Measurements from ENCODE around the gene RARRES1.

RARRES1 gene

GRCh38 chr3:158742871-158743663, 10.8 kb upstream of the RARRES1 start:
- ChIA-PET CTCF (interaction anchor here (1.6 kb wide), 1 partner anchor 15 kb away, joined by 7 read pairs; no protein-coding TSS in a partner anchor), POLR2A (no interaction called here)
- TF ChIP-seq GLI2 (tag by site-specific recombination; IDR thresholded peaks at IDR 0.05; ENCODE audit: borderline replicate concordance, low read depth) (no peak), ZNF768 (tag by site-specific recombination; IDR thresholded peaks at IDR 0.05) (no peak), ZFP3 (tag by site-specific recombination; IDR thresholded peaks at IDR 0.05; ENCODE audit: low read depth) (no peak)
- H3K36me3 ChIP-seq (ENCODE audit: control insufficient read depth in 2 of 2, insufficient read depth in 1 of 2, low read length in 2 of 2) = peaks cover 0 to 2% of the 10 kb centered on the region in 2 experiments; a peak in 1 of 3 replicates
- H3K4me3 ChIP-seq (ENCODE audit: low read depth, low read length) = no peak overlapping the region
- no peaks in the 10 kb centered on the region for H3K4me1 ChIP-seq (ENCODE audit: control insufficient read depth, insufficient read depth, low read length)
- H3K9me3 ChIP-seq (ENCODE audit: control insufficient read depth, insufficient read depth, low read depth, low read length) = no peaks in the 10 kb centered on the region
- no peak overlapping the region for H3K27ac ChIP-seq (ENCODE audit: extremely low read depth, low read depth, low read length)

GRCh38 chr3:158739661-158740060, 7.4 kb upstream of the RARRES1 start:
- no peaks in the 10 kb centered on the region for H3K4me1 ChIP-seq (ENCODE audit: control insufficient read depth, insufficient read depth, low read length)
- TF ChIP-seq ZNF707 (tag by site-specific recombination; IDR thresholded peaks at IDR 0.05) (no peak), ZNF560 (tag by site-specific recombination; IDR thresholded peaks at IDR 0.05; ENCODE audit: borderline replicate concordance) (no peak), ZNF184 (tag by site-specific recombination; IDR thresholded peaks at IDR 0.05) (no peak), SCRT1 (tag by site-specific recombination; IDR thresholded peaks at IDR 0.05; ENCODE audit: borderline replicate concordance) (no peak)
- peaks cover 0 to 2% of the 10 kb centered on the region in 2 experiments; a peak in 1 of 3 replicates for H3K36me3 ChIP-seq (ENCODE audit: control insufficient read depth in 2 of 2, insufficient read depth in 1 of 2, low read length in 2 of 2)
- no peak overlapping the region for H3K4me3 ChIP-seq (ENCODE audit: low read depth, low read length)
- no peak overlapping the region for H3K27ac ChIP-seq (ENCODE audit: extremely low read depth, low read depth, low read length)
- H3K9me3 ChIP-seq (ENCODE audit: control insufficient read depth, insufficient read depth, low read depth, low read length) = no peaks in the 10 kb centered on the region
- ChIA-PET CTCF (no interaction called here), POLR2A (no interaction called here)

- POLR2A ChIA-PET = no interaction called here
- TF ChIP-seq ZBTB20 (tag by site-specific recombination; IDR thresholded peaks at IDR 0.05) = no peak
- no peak for TF ChIP-seq PRDM1 (tag by site-specific recombination; IDR thresholded peaks at IDR 0.05)
- TF ChIP-seq ZBTB48 (tag by site-specific recombination; IDR thresholded peaks at IDR 0.05) = no peak
- TF ChIP-seq ZNF416 (tag by site-specific recombination; IDR thresholded peaks at IDR 0.05) = no peak
- TF ChIP-seq ZNF24 (tag by site-specific recombination; IDR thresholded peaks at IDR 0.05) = no peak
- no peak for TF ChIP-seq ZBTB44 (tag by site-specific recombination; IDR thresholded peaks at IDR 0.05)
- no peak for TF ChIP-seq ZSCAN4 (tag by site-specific recombination; IDR thresholded peaks at IDR 0.05)
- TF ChIP-seq ZNF660 (tag by site-specific recombination; IDR thresholded peaks at IDR 0.05) = no peak
- no peak for TF ChIP-seq ZNF37A (tag by site-specific recombination; IDR thresholded peaks at IDR 0.05)
- TF ChIP-seq GLIS1 (tag by site-specific recombination; IDR thresholded peaks at IDR 0.05) = no peak
- no peak for TF ChIP-seq ZNF202 (tag by site-specific recombination; IDR thresholded peaks at IDR 0.05; ENCODE audit: borderline replicate concordance)
- no peak for TF ChIP-seq ZNF121 (tag by site-specific recombination; IDR thresholded peaks at IDR 0.05)
- TF ChIP-seq ZNF654 (tag by site-specific recombination; IDR thresholded peaks at IDR 0.05; ENCODE audit: low read depth) = no peak
- H3K27ac ChIP-seq (ENCODE audit: extremely low read depth, low read depth, low read length) = no peak overlapping the region
- peaks cover 0 to 2% of the 10 kb centered on the region in 2 experiments; a peak in 1 of 3 replicates for H3K36me3 ChIP-seq (ENCODE audit: control insufficient read depth in 2 of 2, insufficient read depth in 1 of 2, low read length in 2 of 2)
- CTCF ChIA-PET = no interaction called here
- no peak overlapping the region for H3K4me3 ChIP-seq (ENCODE audit: low read depth, low read length)
- no peaks in the 10 kb centered on the region for H3K4me1 ChIP-seq (ENCODE audit: control insufficient read depth, insufficient read depth, low read length)
- no peaks in the 10 kb centered on the region for H3K9me3 ChIP-seq (ENCODE audit: control insufficient read depth, insufficient read depth, low read depth, low read length)
Observed at GRCh38 chr3:158739078-158739477, 6.8 kb upstream of the RARRES1 start.
